Aorta (tissue), 5 donors: ENCODE data around the gene MIA2. TPM values are rescaled to one million over a fixed set of nuclear protein-coding genes. Genes with fewer than 3 reads are reported as not detected.
"Not testable (repeated sequence)": the region's sequence is repeated elsewhere in the genome, so short reads cannot be mapped to it uniquely, and the experiment has no call there.

Experiments
- ATAC-seq: fragments of 200-7000 bp; cut with Tn5 transposase; one replicate; pipeline ENCODE4 v1.9.1; 2022; ENCODE audit warnings: moderate library complexity; ENCODE audit not compliant: low FRiP score
- DNase-seq, 2 donors: peaks; one replicate each; pipeline ENCODE4 v3.0.0-alpha.2; 2020
- H3K27ac ChIP-seq, 2 donors: one replicate each; pipeline ENCODE4 v1.5.1; 2013; ENCODE audit warnings: low read length in 2 of 2, mild to moderate bottlenecking in 2 of 2, moderate library complexity in 2 of 2, control low read depth in 1 of 2, inconsistent platforms in 1 of 2, low read depth in 1 of 2
- H3K27me3 ChIP-seq, 2 donors: one replicate each; pipeline ENCODE4 v1.6.1; 2013; ENCODE audit warnings: control low read depth in 1 of 2, low read length in 1 of 2, mild to moderate bottlenecking in 1 of 2, moderate library complexity in 1 of 2; ENCODE audit not compliant: insufficient read depth in 2 of 2, control insufficient read depth in 1 of 2
- H3K36me3 ChIP-seq, 2 donors: one replicate each; pipeline ENCODE4 v1.6.1; 2013; ENCODE audit warnings: control low read depth in 1 of 2, low read length in 1 of 2, mild to moderate bottlenecking in 1 of 2; ENCODE audit not compliant: insufficient read depth in 2 of 2, control insufficient read depth in 1 of 2
- H3K4me1 ChIP-seq, 2 donors: one replicate each; pipeline ENCODE4 v1.6.1; 2013; ENCODE audit warnings: low read length in 2 of 2, control low read depth in 1 of 2, mild to moderate bottlenecking in 1 of 2, moderate library complexity in 1 of 2; ENCODE audit not compliant: insufficient read depth in 2 of 2, control insufficient read depth in 1 of 2
- H3K4me3 ChIP-seq, 2 donors: one replicate each; pipeline ENCODE4 v1.5.1; 2013; ENCODE audit warnings: low read length in 2 of 2, control low read depth in 1 of 2, mild to moderate bottlenecking in 1 of 2
- H3K9me3 ChIP-seq: one replicate; pipeline ENCODE4 v1.6.1; 2013; ENCODE audit warnings: mild to moderate bottlenecking, low read length; ENCODE audit not compliant: control insufficient read depth
- WGBS, 2 donors: extraction: QIAGEN DNeasy Blood & Tissue Kit; methylation state at CpG; one replicate each; pipeline ENCODE4 v1.1.7; 2013; 5-methylcytosine and 5-hydroxymethylcytosine counted together
- intact Hi-C, 2 donors: fragments of 100-400 bp; cut with DNase I; formaldehyde crosslinking; loops; one replicate each; pipeline versions ENCODE4 v1.14.2 to v1.15.0; 2022
- polyA plus RNA-seq, 2 donors: library from polyadenylated mRNA; stranded (reverse); fragments of 200-250 nt; gene quantifications; one replicate each; pipeline ENCODE4 v1.2.3, GENCODE V29; 2013
- total RNA-seq, 2 donors: library from RNA; stranded (reverse); fragmentation: NEBNext Ultra II Directional; extraction: Animal tissue kit (Norgen Biotek cat#: 25700); gene quantifications; one replicate each; pipeline ENCODE4 v1.2.1, GENCODE V29; 2021
- donor health status: healthy with polysubstance abuse.
- donor health status: Bipolar disorder and iron deficiency.
- donor health status: DM: no; HTN: no; CAD: no.
- donor health status: DM: no; HTN: no; CAD: no.
- donor health status: DM: yes; HTN: yes; CAD: no.

Gene MIA2
- total and polyA plus RNA-seq, 4 donors = 13.5 to 26.7 (median 19.7) TPM

DNA sequence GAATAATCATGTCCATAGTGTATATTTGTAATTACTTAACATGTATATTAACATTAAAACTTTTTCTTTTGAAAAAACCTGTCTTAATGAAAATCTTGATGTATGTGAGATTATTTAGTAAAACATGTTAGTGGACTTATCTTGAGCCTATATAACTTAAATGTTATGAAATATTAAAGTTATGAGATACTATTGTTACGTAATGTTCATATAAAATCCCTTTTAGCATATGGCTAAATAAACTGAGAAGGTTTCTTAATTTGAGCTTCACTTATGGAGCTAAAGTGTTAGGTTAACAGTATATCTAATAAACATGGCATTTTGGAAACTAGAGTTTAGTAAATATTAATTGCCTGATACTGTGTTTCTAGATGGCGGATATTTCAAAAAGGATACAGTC is 59.9 kb downstream of the MIA2 start:
- DNase-seq (no peak), ATAC-seq (no peak)
- WGBS, 2 donors = 97 to 99% methylated on average over 2 of the region's 2 CpGs
- peaks cover 0 to 3% of the 10 kb centered on the region in 2 donors for H3K36me3 ChIP-seq
- H3K27ac ChIP-seq = no peak overlapping the region
- H3K9me3 ChIP-seq = no peaks in the 10 kb centered on the region
- H3K27me3 ChIP-seq = no peaks in the 10 kb centered on the region
- no peak overlapping the region for H3K4me3 ChIP-seq
- intact Hi-C loops = no loop called here
- no peaks in the 10 kb centered on the region for H3K4me1 ChIP-seq

DNA sequence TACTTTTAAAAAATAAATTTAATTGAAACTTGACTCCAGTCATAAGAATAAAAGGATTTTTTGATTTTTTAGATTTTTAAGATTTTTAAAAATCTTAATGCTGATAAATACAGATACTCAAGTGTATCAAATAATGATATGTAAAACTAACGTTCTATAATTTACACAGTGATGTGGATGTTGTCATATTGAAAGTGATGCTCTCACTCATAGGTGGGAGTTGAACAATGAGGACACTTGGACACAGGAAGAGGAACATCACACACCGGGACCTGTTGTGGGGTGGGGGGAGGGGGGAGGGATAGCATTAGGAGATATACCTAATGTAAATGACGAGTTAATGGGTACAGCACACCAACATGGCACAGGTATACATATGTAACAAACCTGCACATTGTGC is 66.7 kb downstream of the MIA2 start:
- H3K27ac ChIP-seq, ATAC-seq, H3K9me3 ChIP-seq, H3K27me3 ChIP-seq, intact Hi-C loops, H3K4me1 ChIP-seq, H3K4me3 ChIP-seq, DNase-seq, H3K36me3 ChIP-seq: not testable (repeated sequence)
- WGBS, 2 donors = 91 to 96% methylated on average over 3 of the region's 3 CpGs

DNA sequence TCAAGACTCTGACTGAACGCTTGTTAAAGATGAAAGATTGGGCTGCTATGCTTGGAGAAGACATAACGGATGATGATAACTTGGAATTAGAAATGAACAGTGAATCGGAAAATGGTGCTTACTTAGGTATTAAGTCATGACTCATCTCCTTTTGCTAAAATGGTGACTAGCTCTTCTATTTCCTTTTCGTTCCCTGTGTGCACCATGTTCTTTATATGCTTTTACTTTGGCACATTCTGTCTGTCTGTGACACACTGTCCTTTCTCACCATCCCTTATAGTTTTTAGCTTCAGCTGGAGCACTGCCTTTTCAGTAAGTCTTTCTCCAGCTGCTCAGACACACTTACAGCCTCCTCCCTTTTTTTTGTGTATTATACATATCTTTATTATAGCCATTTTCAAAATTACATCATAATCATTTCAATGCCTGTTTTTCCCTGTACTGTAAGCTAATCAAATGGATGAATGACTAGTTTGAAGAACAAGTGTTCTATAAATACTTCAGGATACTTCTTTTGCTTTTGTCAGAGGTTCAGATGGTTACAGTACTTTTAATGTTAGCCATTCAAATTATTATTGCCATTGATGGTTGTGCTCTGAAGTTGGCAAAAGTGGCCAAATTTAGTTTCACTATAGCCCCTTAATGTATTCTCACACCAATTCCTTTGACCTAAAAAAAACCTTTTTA is 68.6 kb downstream of the MIA2 start:
- H3K4me1 ChIP-seq = no peaks in the 10 kb centered on the region
- intact Hi-C loops = no loop called here
- 88 to 89% methylated on average over 4 of the region's 4 CpGs for WGBS, 2 donors
- no peak overlapping the region for H3K4me3 ChIP-seq
- no peak overlapping the region for H3K27ac ChIP-seq
- H3K27me3 ChIP-seq = no peaks in the 10 kb centered on the region
- no peak for DNase-seq
- peaks cover 0 to 1% of the 10 kb centered on the region in 2 donors for H3K36me3 ChIP-seq
- H3K9me3 ChIP-seq = no peaks in the 10 kb centered on the region
- no peak for ATAC-seq

DNA sequence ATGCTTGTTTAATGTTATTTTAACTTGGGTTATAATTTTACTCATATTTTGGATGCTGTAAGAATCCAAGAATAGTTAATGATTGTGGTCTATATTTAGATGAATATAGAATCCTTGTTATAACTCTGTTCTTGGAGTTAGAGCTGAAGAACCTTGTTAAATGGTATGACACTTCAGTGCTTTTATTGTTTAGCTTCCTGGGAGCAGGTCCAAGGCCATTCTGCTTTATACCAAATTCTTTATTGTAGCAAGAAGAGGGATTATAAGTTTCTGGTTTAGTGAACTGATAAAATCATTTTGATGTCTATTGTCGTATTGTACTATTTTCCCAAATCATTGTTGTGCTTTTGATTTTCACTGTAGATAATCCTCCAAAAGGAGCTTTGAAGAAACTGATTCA is 69.4 kb downstream of the MIA2 start:
- H3K27me3 ChIP-seq = no peaks in the 10 kb centered on the region
- ATAC-seq (no peak), DNase-seq (no peak)
- H3K27ac ChIP-seq = no peak overlapping the region
- H3K4me1 ChIP-seq = no peaks in the 10 kb centered on the region
- H3K36me3 ChIP-seq = peaks cover 0 to 1% of the 10 kb centered on the region in 2 donors
- intact Hi-C loops = no loop called here
- H3K9me3 ChIP-seq = no peaks in the 10 kb centered on the region
- no peak overlapping the region for H3K4me3 ChIP-seq
- 35 to 52% methylated on average over 1 of the region's 1 CpG for WGBS, 2 donors

DNA sequence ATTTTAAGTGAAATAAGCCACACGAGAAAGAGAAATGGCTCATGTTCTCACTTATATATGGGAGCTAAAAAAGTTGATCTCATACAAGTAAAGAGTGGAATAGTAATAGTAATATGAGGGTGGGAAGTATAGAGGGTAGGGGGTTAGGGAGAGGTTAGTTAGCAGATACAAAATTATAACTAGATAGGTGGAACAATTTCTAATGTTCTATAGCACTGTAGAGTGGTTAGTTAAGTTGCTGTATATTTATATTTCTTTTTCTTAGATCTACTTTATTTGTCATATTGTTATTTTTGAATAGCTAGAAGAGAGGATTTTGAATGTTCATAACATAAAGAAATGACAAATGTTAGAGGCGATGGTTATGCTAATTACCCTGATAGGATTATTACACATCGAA is 74.1 kb downstream of the MIA2 start:
- intact Hi-C loops = no loop called here
- Histone ChIP-seq H3K36me3 (peaks cover 0 to 3% of the 10 kb centered on the region in 2 donors), H3K27me3 (no peaks in the 10 kb centered on the region), H3K4me3 (no peak overlapping the region), H3K9me3 (no peaks in the 10 kb centered on the region), H3K4me1 (no peaks in the 10 kb centered on the region), H3K27ac (no peak overlapping the region)
- no peak for ATAC-seq
- 88 to 92% methylated on average over 3 of the region's 3 CpGs for WGBS, 2 donors
- DNase-seq = no peak

DNA sequence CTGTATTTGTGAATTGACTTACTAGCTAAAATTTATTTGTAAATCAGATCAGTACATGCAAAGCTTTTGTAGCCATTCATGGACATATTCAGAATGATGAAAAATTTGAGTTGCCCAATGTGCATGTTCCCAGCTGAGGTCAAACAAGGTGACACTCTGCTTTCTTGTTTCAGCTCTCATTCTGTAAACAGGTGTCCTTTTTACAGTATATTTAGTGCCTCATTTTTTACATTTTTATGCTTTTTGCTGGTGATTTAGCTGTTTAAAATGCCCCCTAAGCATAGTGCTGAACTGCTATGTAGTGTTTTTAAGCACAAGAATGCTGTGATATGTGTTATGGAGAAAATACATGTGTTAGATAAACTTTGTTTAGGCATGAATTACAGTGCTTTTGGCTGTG is 76.3 kb downstream of the MIA2 start:
- DNase-seq = no peak
- Histone ChIP-seq H3K36me3 (peaks cover 0 to 3% of the 10 kb centered on the region in 2 donors), H3K4me3 (no peak overlapping the region), H3K9me3 (no peaks in the 10 kb centered on the region), H3K27ac (no peak overlapping the region), H3K27me3 (no peaks in the 10 kb centered on the region), H3K4me1 (no peaks in the 10 kb centered on the region)
- no peak for ATAC-seq
- intact Hi-C loops = loop anchor here in 1 of 2 donors (10.0 kb wide), 1 partner anchor 55 kb away; no protein-coding TSS in a partner anchor

DNA sequence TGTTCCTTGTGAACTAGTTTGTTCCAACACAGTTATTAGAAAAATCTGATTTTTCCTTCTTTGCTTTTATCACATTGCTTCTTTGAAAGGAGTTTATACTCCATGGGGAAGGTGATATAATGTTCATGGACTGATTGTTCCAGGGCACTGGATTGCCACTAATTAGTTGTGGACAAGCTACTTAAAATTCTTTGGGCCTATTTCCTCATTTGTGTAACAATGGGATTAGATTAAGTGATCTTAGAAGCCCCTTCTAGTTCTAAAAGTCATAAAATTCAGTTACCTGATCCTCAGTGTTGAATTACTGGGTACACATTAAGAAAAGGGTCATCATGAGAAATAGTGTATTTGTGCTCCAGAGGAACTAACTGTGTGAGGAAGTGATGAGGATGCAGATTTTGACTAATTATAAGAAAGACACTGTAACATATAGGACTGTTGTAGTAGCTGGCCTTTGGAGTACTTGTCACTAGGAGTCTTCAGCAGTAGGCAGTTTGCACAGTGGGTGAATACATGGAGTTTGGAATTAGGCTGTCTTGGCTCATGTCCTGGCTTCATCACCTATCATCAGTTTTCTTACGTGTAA is 82.2 kb downstream of the MIA2 start:
- Histone ChIP-seq H3K27ac (no peak overlapping the region), H3K9me3 (no peaks in the 10 kb centered on the region), H3K4me3 (no peak overlapping the region), H3K36me3 (peaks cover 0 to 2% of the 10 kb centered on the region in 2 donors), H3K4me1 (no peaks in the 10 kb centered on the region), H3K27me3 (no peaks in the 10 kb centered on the region)
- ATAC-seq (no peak), DNase-seq (no peak)
- WGBS, 2 donors = 66 to 77% methylated on average over 1 of the region's 1 CpG
- intact Hi-C loops = loop anchor here in 1 of 2 donors (10.0 kb wide), 1 partner anchor 49 kb away; no protein-coding TSS in a partner anchor

DNA sequence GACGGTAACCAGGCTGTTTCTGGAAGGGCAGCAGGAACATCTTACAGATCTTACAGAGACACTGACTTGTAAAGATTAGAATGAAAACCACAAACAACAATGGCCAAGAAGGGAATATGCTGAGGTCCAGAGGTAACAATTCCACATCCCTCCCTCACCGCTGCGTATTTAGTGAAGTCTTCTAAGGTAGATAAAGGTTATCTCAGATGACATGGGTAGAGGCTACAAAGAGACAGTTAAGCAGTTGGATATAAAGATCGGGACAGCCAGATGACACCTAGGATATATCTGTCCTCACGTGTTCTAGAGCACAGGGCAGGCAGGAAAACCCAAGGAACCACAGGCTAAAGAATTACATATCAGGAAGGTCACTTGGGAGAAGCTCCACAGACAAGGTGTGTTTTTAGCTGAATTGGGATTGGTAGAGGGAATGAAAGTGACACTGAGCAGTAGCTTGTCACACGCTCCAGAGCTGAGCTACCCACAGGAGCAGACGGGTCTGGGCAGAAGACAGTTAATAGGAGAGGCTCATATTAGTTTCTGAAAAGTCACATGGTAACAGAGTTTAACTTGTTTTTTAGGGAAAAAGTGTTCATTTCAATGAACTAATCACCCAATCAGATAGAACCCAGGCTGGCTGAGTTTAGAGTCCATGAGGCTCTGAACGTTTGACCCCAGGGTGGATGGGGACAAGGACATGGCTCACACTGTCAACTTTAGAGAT is 83.3 kb downstream of the MIA2 start:
- DNase-seq = no peak
- 90 to 93% methylated on average over 8 of the region's 8 CpGs for WGBS, 2 donors
- Histone ChIP-seq H3K4me1 (no peaks in the 10 kb centered on the region), H3K27me3 (no peaks in the 10 kb centered on the region), H3K27ac (no peak overlapping the region), H3K9me3 (no peaks in the 10 kb centered on the region), H3K36me3 (peaks cover 0 to 2% of the 10 kb centered on the region in 2 donors), H3K4me3 (no peak overlapping the region)
- no peak for ATAC-seq
- intact Hi-C loops = loop anchor here in 1 of 2 donors (10.0 kb wide), 1 partner anchor 48 kb away; no protein-coding TSS in a partner anchor
